ENCODE results near the gene DCT.
"Not testable (repeated sequence)": the region's sequence is repeated elsewhere in the genome, so short reads cannot be mapped to it uniquely, and the experiment has no call there.

The DCT gene

DNA sequence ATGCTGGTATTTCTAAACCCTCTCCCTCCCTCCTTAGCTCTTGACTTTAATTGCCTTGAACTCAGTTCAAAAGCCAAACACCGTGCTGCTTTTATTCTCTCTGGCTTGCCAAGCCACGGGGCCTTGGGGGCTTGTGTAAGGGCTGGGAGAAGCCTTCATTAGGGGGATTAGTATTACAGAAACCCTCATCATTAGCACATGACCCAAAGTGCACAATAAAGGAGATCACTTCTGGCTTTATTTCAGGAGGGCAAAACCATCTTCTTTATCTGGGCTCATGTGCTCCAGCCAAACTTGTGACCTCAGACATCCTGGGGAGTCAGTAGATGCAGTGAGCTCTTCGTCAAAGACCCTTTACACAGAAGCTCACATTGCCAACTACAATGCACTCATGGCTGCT is at the start of gene DCT:
TSS of gene DCT (minus strand) at position 67 of the 400 bp plus-strand sequence. CDS start 427 bp downstream, outside the sequence.
- DNase-seq: no peak

DNA sequence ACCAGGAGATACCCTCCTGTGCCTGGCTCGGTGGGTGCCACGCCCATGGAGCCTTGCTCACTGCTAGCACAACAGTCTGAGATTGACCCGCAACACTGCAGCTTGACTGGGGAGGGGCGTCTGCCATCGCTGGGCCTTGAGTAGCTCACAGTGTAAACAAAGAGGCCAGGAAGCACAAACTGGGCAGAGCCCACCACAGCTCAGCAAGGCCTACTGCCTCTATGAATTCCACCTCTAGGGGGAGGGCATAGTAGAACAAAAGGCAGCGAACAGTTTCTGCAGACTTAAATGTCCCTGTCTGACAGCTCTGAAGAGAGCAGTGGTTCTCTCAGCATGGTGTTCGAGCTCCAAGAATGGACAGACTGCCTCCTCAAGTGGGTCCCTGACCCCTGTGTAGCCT is 47.5 kb upstream of the DCT start:
- DNase-seq: not testable (repeated sequence)

DNA sequence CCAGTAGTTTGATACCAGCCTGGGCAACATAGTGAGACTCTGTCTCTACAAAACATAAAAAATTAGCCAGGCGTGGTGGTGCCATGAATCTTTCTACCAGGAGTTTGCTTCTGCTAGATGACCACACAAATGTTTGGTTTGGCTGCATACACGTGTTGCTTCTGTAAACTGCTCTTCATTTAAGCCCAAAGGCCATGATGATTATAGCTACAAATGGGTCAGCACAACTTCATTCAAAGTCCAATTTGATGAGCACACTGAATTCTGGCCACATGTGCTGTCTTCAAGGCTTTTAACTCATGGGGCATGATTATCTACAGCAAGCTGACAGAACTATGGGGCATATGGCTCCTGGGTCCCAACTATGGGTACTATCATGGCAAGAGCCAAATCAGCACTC is 46.3 kb upstream of the DCT start:
- no peak for DNase-seq

DNA sequence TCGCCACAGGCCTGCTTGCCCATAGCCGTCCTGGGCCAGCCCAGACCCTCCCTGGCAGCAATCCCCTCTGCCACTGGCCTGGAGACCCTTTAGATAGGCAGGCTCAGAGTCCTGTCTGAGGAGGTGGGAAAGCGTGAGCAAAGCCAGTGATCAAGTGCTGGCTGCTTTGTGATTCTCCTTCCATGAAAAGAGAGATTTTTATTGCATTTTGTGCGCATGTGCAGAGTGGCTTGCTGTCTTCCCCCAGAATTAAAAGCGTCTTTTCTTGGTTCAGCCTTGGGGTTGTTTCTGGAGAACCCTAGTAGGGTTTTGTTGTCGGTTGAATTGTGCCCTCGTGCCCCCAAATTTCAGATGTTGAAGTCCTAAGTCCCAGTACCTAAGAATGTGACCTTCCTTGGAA is 44.9 kb upstream of the DCT start:
- no peak for DNase-seq

DNA sequence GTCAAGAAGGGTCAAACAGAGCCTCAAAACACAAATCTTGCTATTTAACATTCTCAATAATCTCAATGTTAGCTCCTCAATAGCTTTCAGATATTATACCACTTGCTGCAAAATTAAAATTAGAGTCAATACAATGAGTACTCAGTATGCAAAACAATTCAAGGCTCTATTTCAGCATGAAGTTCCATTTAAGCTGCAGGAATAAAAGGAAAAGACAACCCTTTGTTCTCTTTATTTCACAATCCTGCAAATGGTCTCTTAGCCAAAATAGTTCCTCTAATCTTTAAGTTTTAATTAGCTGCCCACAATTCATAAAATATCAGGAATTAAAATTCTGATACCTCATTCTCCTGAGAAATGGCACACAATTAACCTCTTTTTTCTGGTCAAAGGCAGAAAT is 40.5 kb upstream of the DCT start:
- DNase-seq: no peak

DNA sequence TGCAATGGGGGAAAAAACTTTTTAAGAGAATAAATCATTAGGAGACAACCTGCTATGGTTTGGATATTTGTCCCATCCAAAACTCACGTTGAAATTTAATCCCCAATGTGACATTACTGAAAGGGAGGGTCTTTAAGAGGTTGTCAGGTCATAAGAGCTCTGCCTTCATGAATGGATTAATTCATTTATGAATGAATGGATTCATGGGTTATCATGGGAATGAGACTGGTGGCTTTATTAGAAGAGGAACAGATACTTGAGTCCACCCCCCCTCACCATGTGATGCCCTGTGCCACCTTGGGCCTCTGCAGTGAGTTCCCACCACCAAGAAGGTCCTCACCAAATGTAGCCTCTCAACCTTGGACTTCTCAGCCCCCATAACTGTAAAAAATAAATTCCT is 37.0 kb upstream of the DCT start:
- no peak for DNase-seq

DNA sequence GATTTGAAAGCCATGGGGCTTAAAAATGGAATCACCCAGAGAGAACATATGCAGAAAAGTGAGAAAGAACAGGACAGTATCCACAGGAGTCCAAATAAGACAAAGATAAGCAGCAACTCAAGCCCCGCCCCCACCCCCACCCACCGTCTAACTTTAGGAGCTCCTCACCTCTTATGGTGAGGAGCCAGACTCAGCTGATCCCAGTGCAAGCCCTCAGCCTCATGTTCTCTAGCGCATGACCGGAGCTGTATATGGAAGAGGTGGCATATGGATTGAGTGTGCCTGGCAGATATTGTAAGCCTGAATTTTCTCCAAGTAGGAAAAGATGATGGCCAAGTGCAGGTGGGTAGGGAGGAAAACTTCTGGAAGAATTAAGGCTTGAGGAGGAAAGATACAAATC is 36.4 kb upstream of the DCT start:
- no peak for DNase-seq

DNA sequence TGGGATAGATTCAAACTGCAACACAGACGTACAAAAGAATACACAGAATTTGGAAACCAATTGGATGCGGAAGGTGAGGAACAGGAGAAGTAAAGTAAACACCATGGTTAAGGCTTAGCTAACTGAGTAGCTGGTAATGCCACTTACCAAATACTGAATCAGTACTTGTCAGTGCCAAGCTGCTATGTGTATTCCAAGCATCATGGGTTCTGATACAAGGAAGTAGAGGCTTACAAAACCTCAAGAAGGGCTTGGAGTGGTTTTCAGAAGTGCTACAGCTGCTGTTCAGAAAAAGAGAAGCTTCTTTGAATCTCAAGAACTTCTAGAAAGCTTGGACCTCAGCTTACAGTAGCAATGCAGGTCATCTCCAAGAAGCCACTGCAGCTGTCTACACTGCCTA is 35.9 kb upstream of the DCT start:
- no peak for DNase-seq

DNA sequence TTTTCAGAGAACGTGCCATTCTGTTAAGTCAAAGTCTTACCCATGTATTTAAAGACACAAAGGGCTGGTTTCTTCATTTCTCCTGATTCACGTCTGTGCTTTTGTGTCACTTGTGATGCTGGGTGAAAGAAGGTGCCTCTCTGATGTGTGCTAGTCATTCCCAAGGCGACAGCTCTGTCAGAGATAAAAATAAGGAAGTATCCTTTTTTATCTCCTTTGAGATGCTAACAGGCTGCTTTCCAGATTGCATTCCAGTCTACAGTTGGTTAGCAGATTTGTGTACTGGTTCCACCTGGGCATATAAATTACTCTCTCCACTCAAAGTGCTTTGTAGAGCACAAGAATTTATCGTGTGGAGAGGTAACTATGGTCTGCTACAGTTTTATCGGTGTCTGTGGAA is 33.5 kb upstream of the DCT start:
- no peak for DNase-seq

DNA sequence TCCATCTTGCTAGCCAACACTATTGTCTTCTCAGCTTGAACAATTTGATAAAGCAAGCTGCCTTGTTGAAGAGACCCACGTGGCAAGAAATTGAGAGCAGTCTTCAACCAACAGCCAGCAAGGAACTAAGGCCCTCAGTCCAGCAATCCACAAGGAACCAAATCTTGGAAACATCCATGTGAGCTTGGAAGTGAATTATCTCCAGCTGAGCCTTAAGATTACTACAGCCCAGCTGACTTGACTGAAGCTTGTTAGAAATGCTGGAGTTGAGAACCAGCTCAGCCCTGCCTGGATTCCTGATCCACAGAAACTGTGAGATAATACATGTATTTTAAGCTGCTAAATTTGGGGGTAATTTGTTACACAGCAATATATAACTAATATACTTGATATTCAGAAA is 26.2 kb upstream of the DCT start:
- DNase-seq: no peak

DNA sequence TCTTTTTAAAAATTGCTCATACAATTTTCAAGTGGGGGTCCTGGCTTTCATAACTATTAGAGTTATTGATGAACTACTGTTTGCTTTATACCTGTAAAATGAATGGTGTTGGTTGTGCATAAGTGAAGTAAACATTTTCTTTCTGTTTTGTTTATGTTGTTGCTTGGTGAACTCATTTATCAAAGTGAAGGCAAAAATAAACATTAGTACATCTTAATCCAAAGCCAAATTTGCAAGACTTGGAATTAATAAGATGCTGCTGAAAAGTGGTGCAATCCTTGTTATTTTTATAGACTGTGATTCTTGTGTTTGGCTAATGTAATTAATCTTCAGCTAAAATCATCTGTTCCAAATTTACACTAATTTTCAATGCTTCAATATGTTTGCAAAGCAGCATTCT is 24.4 kb upstream of the DCT start:
- no peak for DNase-seq

DNA sequence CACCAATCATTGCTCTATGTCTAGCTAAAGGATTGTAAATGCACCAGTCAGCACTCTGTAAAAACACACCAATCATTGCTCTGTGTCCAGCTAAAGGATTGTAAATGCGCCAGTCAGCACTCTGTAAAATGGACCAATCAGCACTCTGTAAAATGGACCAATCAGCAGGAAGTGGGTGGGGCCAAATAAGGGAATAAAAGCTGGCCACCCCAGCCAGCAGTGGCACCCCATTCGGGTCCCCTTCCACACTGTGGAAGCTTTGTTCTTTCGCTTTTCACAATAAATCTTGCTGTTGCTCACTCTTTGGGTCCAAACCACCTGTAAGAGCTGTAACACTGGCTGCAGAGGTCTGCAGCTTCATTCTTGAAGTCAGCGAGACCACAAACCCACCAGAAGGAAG is 19.3 kb upstream of the DCT start:
- DNase-seq: not testable (repeated sequence)

DNA sequence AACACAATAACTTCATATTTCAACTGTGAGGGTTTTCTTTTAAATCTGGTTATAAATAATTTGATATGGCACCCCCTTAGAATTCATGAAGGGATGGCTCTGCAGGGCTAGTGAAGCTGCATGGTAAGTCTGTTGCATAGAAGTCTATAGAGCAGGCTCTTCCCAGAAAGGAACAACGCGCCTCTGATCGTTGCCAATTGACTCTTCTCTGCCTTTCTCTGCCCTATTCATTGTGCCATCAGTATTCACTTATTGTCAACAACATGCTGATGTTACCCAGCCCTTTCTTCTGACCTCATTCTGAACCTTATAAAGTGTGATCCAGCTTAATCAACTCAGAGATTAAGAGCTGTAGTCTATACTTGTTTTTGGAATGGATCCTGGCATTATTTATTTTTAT is 16.3 kb upstream of the DCT start:
- DNase-seq: no peak

DNA sequence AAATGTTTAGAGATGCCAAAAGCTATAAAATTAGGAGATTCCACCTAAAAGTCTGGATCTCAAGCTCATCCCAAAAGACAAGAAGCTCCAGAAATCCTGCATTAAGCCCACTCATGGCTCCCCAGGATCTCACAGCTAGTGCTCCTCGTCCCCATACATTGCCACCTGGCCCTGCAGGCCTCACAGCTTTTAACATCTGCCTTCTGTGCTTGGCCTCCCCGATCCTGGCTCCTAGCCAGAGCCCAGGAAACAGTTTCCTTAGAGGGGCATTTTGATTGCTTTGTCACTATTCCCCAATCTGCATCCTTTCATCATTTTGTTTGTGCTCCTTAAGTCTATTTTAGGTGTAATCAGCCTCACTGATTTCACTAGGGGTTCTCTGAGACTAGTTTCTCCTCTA is 14.5 kb upstream of the DCT start:
- no peak for DNase-seq

DNA sequence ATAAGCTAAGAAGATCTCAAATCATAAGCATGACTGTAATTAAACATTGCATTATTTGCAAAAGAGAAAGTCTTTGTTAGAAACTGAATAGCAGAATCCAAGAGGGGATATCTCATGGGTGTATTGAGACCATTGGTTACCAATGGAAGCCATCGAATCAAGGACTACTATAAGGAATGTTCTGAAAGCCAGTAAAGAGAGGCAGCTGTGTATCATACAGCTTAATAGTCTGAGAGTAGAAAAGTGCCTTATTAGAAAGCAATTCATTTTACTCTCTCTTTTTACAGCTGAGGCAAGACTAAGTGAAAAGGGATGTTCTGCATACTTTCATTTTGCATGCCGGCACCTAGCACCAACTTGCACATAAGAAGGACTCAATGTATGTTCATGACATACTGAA is 7.6 kb upstream of the DCT start:
- no peak for DNase-seq

DNA sequence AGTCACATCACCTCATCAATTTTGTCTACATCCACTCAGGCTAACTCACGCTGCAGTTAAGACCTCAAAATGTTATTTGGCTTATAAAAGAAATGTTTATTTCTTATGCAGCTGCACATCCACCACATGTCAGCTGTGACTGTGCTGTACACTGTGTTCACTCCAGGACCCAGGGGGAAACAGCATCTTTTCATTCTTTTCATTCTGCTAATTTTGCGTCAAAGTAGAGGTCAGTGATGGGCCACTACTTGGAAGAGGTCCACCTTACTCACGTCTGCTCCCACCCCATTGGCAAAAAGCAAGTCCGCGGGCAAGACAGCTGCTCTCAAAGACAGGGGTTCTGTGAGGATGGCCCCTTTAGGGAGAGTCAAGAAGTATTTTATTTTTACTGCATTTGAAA is 4.5 kb upstream of the DCT start:
- DNase-seq: no peak

DNA sequence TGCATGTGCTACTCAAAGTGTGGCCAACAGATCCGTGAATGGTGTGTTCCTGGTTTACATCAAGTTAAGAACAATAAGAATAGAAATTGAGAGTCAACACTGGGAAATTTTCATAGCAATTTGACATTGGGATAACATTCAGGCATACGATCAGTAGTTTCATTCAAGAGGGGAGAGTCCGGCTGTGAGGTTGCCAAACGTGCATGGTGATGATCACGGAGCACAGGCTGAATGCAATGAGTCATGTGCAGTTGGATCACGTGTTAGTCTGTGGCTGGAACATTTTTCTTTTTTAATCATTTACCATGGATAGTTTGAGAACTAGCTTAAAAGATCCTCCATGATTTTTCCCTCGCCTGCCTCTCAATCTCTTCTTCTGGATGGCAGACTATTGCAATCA is 2.5 kb upstream of the DCT start:
- no peak for DNase-seq

DNA sequence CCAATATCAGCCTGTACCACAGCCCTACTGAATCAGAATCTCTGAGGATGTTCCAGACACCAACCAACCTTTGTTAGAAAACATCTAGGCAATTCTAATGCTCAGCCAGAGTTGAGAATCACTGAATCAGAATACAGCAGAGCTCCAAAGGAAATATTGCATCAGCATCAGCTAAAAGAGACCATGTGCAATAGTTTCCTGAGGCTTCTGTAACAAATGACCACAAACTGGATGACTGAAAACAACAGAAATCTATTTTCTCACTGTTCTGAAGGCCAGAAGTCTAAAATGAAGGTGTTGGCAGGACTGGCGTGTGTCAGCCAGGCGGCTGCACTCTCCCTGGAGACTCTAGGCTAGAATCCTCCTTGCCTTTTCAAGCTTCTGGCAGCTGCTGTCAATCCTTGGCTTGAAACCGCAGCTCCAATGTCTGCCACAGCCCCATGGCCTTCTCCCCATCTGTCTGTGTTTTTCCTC is 1.2 kb upstream of the DCT start:
- peak; percentile 3 for DNase-seq

DNA sequence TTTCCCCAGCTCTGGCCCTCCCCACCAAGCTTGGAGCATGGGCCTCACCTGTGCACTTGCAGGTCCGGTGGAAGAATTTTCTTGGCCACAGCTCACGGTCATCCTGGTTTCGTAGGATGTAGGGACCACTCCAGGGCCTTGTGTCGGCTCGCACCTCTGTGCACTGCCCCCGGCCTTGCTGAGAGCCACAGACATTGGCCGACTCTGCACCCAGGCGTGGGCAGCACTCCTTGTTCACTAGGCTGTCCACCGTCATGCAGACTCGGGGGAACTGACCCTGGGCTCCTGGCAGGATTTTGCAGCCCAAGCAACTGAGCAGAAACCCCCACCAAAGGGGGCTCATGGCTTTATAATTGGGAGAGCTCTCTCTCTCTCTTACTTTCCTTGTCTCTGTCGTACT is 569 bp downstream of the DCT start:
- DNase-seq: no peak

DNA sequence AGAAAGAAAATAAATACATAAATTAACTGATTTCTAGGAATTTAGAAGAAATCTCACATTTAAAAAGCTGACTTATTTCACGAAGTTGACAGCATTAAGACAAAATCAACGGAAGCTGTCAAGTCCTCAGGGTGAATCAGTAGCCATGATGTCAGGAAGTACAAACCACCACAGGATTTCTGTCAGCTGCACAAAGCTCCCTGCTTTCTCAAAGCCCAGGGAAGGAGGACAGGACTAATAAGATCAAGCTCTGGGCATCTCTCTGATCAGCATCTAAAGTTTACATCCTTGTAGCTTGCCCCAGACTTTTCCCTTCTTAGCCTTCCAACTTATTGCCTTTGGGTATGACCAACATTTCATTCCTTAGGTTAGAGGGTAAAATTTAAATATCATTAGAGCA is 9.4 kb downstream of the DCT start:
- DNase-seq: no peak

DNA sequence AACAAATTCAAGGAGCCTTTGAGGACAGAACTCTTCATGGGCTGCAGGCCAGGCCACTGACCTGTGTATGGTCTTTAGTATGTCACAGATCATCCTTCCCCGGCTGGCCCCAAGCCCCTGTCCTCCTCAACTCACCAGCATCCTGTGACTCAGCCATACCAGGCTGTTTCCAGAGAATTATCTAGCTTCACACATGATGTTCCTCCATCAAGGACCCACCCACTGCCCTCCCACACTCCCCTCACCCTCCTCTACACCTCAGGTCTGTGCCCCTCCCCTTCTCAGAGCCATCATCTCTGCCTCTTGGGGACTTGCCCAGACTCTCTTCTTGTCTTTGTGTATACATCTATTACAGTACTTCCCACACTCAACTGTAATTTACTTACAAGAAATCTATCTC is 14.7 kb downstream of the DCT start:
- peak; percentile 60 for DNase-seq

DNA sequence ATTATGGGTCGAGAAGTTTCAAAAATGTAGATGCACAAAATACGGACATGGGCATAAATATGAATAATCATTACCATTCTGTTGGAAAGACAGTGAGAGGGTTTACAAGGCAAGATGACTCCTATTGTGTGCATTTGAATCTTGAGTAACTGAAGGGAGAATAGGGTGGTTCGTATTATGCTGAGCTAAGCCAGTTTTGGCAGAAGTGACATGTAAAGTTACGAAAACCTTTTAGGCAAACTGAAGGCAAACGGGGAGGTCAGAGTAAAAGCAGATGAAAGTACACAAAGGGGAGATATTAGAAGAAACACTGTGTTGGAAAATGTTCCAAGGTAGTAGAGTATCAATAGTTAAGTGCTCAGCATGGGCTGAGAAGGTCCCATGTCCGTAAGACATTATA is 16.8 kb downstream of the DCT start:
- no peak for DNase-seq

DNA sequence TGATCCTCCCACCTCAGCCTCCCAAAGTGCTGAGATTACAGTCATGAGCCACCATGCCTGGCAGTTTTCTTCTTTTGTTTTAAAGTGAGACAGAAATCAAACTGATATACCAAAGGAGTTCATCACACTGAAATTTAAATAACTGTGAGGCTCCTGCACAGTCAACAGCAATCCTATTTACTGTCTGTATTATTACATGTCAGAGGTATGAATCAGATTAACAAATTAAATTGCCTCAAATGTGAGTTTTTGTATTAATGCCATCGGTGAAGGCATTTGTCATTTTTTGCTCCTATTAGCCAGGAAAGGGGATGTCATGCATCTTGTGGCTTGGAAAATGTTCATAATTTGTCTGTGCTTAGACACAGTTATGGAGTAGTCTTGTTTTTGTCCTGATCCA is 20.4 kb downstream of the DCT start:
- no peak for DNase-seq

DNA sequence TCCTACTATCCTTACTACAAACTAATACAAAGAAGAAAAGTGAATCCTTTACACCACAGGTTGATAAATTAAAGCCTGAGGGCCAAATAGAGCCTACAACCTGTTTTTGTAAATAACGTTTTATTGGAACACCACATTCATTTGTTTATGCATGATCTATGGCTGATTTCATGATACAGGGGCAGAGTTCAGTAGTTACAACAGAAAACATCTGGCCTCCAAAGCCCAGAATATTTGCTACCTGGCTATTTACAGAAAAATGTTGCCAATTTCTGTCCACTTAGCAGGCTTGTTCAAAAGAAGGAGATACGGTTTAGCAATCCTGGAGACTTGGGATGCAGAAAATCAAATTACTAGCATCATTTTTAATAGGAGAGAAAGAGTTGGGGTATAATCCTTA is 24.1 kb downstream of the DCT start:
- no peak for DNase-seq

DNA sequence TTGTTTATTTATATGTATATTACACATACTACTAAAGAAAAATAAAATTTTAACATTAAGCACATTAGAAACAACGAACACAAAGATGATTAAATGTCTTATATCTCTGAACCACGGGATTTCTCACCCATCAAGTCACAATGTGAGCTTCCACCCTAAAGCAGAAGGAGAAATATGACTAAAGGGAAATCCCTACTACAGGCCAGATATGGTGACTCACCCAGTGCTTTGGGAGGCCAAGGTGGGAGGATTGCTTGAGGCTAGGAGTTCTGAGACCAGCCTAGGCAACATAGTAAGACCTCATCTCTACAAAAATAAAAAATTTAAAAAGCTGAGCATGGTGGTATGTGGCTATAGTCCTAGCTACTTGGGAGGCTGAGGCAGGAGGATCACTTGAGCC is 24.6 kb downstream of the DCT start:
- DNase-seq: peak; percentile 52

DNA sequence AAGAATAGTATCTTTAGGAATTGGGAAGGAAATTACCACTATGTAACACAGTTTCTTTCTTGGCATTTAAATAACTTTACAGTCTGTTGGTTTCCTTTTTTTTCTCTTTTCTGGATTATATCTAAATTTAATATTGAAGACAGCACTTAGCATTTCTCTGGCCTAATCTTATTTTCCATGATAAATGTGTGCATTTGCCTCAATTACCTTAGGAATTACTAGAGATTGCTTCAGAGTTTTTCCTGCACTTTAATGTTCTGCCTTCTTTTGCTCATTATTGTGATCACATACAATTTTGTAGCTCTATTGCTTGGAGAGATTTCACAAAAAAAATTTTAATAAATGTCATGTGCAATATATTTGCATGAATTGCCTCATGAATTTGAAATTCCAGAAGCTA is 25.1 kb downstream of the DCT start:
- DNase-seq: no peak
